ENCODE results near the gene ELF5.

DNA sequence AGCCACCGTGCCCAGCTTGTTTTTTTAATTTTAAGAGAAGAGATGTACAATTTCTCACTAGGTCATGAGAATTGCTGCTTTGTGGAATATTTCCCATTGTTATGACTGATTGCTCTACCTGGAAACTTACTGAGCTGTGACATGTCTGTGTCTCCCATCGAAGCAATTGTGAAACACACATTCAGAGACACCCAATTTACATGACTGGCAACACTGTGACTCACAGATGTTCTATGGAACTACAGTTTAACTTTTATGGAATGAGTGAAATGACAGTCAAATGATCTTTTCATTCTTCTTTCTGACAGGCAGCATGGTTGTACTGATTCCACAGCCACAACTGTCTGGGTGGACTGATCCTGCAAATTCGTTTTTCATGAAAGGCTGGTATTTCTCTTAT is 32.3 kb downstream of the ELF5 start:
- TF ChIP-seq, protein P1, sequence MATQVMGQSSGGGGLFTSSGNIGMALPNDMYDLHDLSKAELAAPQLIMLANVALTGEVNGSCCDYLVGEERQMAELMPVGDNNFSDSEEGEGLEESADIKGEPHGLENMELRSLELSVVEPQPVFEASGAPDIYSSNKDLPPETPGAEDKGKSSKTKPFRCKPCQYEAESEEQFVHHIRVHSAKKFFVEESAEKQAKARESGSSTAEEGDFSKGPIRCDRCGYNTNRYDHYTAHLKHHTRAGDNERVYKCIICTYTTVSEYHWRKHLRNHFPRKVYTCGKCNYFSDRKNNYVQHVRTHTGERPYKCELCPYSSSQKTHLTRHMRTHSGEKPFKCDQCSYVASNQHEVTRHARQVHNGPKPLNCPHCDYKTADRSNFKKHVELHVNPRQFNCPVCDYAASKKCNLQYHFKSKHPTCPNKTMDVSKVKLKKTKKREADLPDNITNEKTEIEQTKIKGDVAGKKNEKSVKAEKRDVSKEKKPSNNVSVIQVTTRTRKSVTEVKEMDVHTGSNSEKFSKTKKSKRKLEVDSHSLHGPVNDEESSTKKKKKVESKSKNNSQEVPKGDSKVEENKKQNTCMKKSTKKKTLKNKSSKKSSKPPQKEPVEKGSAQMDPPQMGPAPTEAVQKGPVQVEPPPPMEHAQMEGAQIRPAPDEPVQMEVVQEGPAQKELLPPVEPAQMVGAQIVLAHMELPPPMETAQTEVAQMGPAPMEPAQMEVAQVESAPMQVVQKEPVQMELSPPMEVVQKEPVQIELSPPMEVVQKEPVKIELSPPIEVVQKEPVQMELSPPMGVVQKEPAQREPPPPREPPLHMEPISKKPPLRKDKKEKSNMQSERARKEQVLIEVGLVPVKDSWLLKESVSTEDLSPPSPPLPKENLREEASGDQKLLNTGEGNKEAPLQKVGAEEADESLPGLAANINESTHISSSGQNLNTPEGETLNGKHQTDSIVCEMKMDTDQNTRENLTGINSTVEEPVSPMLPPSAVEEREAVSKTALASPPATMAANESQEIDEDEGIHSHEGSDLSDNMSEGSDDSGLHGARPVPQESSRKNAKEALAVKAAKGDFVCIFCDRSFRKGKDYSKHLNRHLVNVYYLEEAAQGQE (IDR thresholded peaks at IDR 0.05; ENCODE audit: insufficient read depth in 1 of 2, low read depth in 2 of 2, low read length in 2 of 2): no peak
- TF ChIP-seq SIN3A (IDR thresholded peaks at IDR 0.05; ENCODE audit: borderline replicate concordance, insufficient read depth, low read length) (no peak), POLR2AphosphoS5 (IDR thresholded peaks at IDR 0.05; ENCODE audit: low read depth, low read length) (no peak), TAF1 (IDR thresholded peaks at IDR 0.05; ENCODE audit: borderline replicate concordance, insufficient read depth, low read length) (no peak), FOXP2 (optimal IDR thresholded peaks at IDR 0.05; ENCODE audit: borderline replicate concordance, extremely low read depth, extremely low read length, insufficient read depth) (no peak)

Data from PFSK-1 (cell line).